GM21381 (cell line): ENCODE data around the gene IL7R.

Experiments used
- ATAC-seq: cut with Tn5 transposase; IDR thresholded peaks from one replicate; pipeline ENCODE4 v1.9.1; 2021; ENCODE audit warnings: mild to moderate bottlenecking, moderate library complexity; ENCODE audit not compliant: unreplicated experiment

The IL7R gene

GRCh38 chr5:35900972-35901695 is 44.4 kb downstream of the IL7R start:
- no peak for ATAC-seq

GRCh38 chr5:35902046-35902672 is 45.5 kb downstream of the IL7R start:
- peak; percentile 43 for ATAC-seq

GRCh38 chr5:35903631-35904203 is 47.0 kb downstream of the IL7R start:
- ATAC-seq: no peak

GRCh38 chr5:35904443-35905132 is 47.9 kb downstream of the IL7R start:
- ATAC-seq: peak; percentile 69

GRCh38 chr5:35908228-35908627 is 51.5 kb downstream of the IL7R start:
- ATAC-seq: no peak

- no peak for ATAC-seq
Observed at GRCh38 chr5:35908814-35909213, 52.1 kb downstream of the IL7R start.

- ATAC-seq: no peak
Observed at GRCh38 chr5:35919191-35919590, 62.5 kb downstream of the IL7R start.

- ATAC-seq: no peak
Observed at GRCh38 chr5:35920890-35921289, 64.2 kb downstream of the IL7R start.

- ATAC-seq: no peak
Observed at GRCh38 chr5:35921930-35922329, 65.2 kb downstream of the IL7R start.

- ATAC-seq: no peak
Observed at GRCh38 chr5:35922468-35922867, 65.8 kb downstream of the IL7R start.

GRCh38 chr5:35924122-35924949 is 67.6 kb downstream of the IL7R start:
- no peak for ATAC-seq

GRCh38 chr5:35924950-35925722 is 68.4 kb downstream of the IL7R start:
- peak; percentile 71 for ATAC-seq

- peak; percentile 61 for ATAC-seq
Observed at GRCh38 chr5:35926389-35927051, 69.8 kb downstream of the IL7R start.
